ENCODE measurements around the gene UBE2B. TPM values are rescaled to one million over a fixed set of nuclear protein-coding genes. Genes with fewer than 3 reads are reported as not detected.
"Not testable (repeated sequence)": the region's sequence is repeated elsewhere in the genome, so short reads cannot be mapped to it uniquely, and the experiment has no call there.

UBE2B gene
- total RNA-seq, 2 experiments from 2014 or later: 83.0 to 87.6 TPM

- CTCF ChIA-PET; H3K4me3 Mint-ChIP-seq; H3K27me3 Mint-ChIP-seq (ENCODE audit: low read depth); H3K9me3 Mint-ChIP-seq (ENCODE audit: insufficient read depth); ATAC-seq; DNase-seq; H3K36me3 Mint-ChIP-seq (ENCODE audit: low read depth); H3K4me1 Mint-ChIP-seq (ENCODE audit: low read depth); H3K27ac Mint-ChIP-seq; POLR2A ChIA-PET: not testable (repeated sequence)
Measured at GRCh38 chr5:134421038-134421437, 49.7 kb downstream of the UBE2B start.

GRCh38 chr5:134422791-134423365, 51.5 kb downstream of the UBE2B start:
- ATAC-seq: no peak
- POLR2A ChIA-PET: no interaction called here
- Mint-ChIP-seq H3K9me3 (ENCODE audit: insufficient read depth) (no peaks in the 10 kb centered on the region), H3K27ac (no peak overlapping the region), H3K4me3 (no peak overlapping the region), H3K36me3 (ENCODE audit: low read depth) (no peaks in the 10 kb centered on the region), H3K27me3 (ENCODE audit: low read depth) (peaks cover 4% of the 10 kb centered on the region), H3K4me1 (ENCODE audit: low read depth) (no peaks in the 10 kb centered on the region)
- DNase-seq: no peak
- CTCF ChIA-PET: no interaction called here

- H3K4me3 Mint-ChIP-seq: no peak overlapping the region
Measured at GRCh38 chr5:134423376-134423775, 52.0 kb downstream of the UBE2B start.

GRCh38 chr5:134426361-134426760, 55.0 kb downstream of the UBE2B start:
- Mint-ChIP-seq H3K27me3 (ENCODE audit: low read depth) (peaks cover 11% of the 10 kb centered on the region), H3K4me3 (no peak overlapping the region), H3K9me3 (ENCODE audit: insufficient read depth) (no peaks in the 10 kb centered on the region), H3K27ac (no peak overlapping the region), H3K4me1 (ENCODE audit: low read depth) (no peaks in the 10 kb centered on the region), H3K36me3 (ENCODE audit: low read depth) (no peaks in the 10 kb centered on the region)
- DNase-seq (no peak), ATAC-seq (no peak)
- POLR2A ChIA-PET: interaction anchor here (0.6 kb wide), 1 partner anchor 9 kb away, joined by 3 read pairs; no protein-coding TSS in a partner anchor
- CTCF ChIA-PET: interaction anchor here (0.8 to 3.3 kb wide), 4 partner anchors 15 to 248 kb away, joined by 3 to 11 read pairs (median 4); partner anchors contain the start of gene CDKN2AIPNL

More at GRCh38 chr5:134423376-134423775, 52.0 kb downstream of the UBE2B start:
- H3K9me3 Mint-ChIP-seq (ENCODE audit: insufficient read depth): no peaks in the 10 kb centered on the region
- H3K27ac Mint-ChIP-seq: no peak overlapping the region
- DNase-seq: no peak
- ChIA-PET POLR2A (no interaction called here), CTCF (no interaction called here)
- no peaks in the 10 kb centered on the region for H3K4me1 Mint-ChIP-seq (ENCODE audit: low read depth)
- ATAC-seq: no peak
- H3K36me3 Mint-ChIP-seq (ENCODE audit: low read depth): no peaks in the 10 kb centered on the region
- H3K27me3 Mint-ChIP-seq (ENCODE audit: low read depth): peaks cover 4% of the 10 kb centered on the region

GRCh38 chr5:134427540-134428041, 56.2 kb downstream of the UBE2B start:
- CTCF ChIA-PET: interaction anchor here (0.8 to 3.5 kb wide), 8 partner anchors 9 to 244 kb away, joined by 3 to 15 read pairs (median 4); partner anchors contain the start of gene CDKN2AIPNL

GRCh38 chr5:134430001-134430569, 58.7 kb downstream of the UBE2B start:
- no peaks in the 10 kb centered on the region for H3K36me3 Mint-ChIP-seq (ENCODE audit: low read depth)
- no peak for DNase-seq
- H3K4me3 Mint-ChIP-seq: no peak overlapping the region
- H3K9me3 Mint-ChIP-seq (ENCODE audit: insufficient read depth): no peaks in the 10 kb centered on the region
- ChIA-PET CTCF (interaction anchor here (3.5 kb wide), 1 partner anchor 18 kb away, joined by 15 read pairs; the partner anchor contains the start of gene CDKN2AIPNL), POLR2A (no interaction called here)
- H3K27me3 Mint-ChIP-seq (ENCODE audit: low read depth): peaks cover 7% of the 10 kb centered on the region
- no peak for ATAC-seq
- H3K4me1 Mint-ChIP-seq (ENCODE audit: low read depth): peaks cover 6% of the 10 kb centered on the region
- no peak overlapping the region for H3K27ac Mint-ChIP-seq

More at GRCh38 chr5:134427540-134428041, 56.2 kb downstream of the UBE2B start:
- H3K27me3 Mint-ChIP-seq (ENCODE audit: low read depth): peaks cover 11% of the 10 kb centered on the region
- DNase-seq: no peak
- H3K4me1 Mint-ChIP-seq (ENCODE audit: low read depth): peaks cover 1% of the 10 kb centered on the region
- H3K9me3 Mint-ChIP-seq (ENCODE audit: insufficient read depth): no peaks in the 10 kb centered on the region
- no peaks in the 10 kb centered on the region for H3K36me3 Mint-ChIP-seq (ENCODE audit: low read depth)
- no peak overlapping the region for H3K27ac Mint-ChIP-seq
- POLR2A ChIA-PET: no interaction called here
- no peak overlapping the region for H3K4me3 Mint-ChIP-seq
- ATAC-seq: no peak

GRCh38 chr5:134432174-134432573, 60.8 kb downstream of the UBE2B start:
- ATAC-seq (no peak), DNase-seq (no peak)
- ChIA-PET CTCF (interaction anchor here (0.8 kb wide), 1 partner anchor 155 kb away, joined by 3 read pairs; no protein-coding TSS in a partner anchor), POLR2A (no interaction called here)
- no peak overlapping the region for H3K4me3 Mint-ChIP-seq
- no peak overlapping the region for H3K27ac Mint-ChIP-seq
- peaks cover 16% of the 10 kb centered on the region for H3K4me1 Mint-ChIP-seq (ENCODE audit: low read depth)
- H3K9me3 Mint-ChIP-seq (ENCODE audit: insufficient read depth): no peaks in the 10 kb centered on the region
- H3K27me3 Mint-ChIP-seq (ENCODE audit: low read depth): peaks cover 7% of the 10 kb centered on the region
- H3K36me3 Mint-ChIP-seq (ENCODE audit: low read depth): no peaks in the 10 kb centered on the region

GRCh38 chr5:134432677-134433359, 61.4 kb downstream of the UBE2B start:
- Mint-ChIP-seq H3K4me3 (no peak overlapping the region), H3K27ac (no peak overlapping the region), H3K36me3 (ENCODE audit: low read depth) (no peaks in the 10 kb centered on the region), H3K9me3 (ENCODE audit: insufficient read depth) (no peaks in the 10 kb centered on the region), H3K27me3 (ENCODE audit: low read depth) (peaks cover 7% of the 10 kb centered on the region), H3K4me1 (ENCODE audit: low read depth) (peaks cover 21% of the 10 kb centered on the region)
- ChIA-PET CTCF (interaction anchor here (0.8 kb wide), 1 partner anchor 154 kb away, joined by 3 read pairs; no protein-coding TSS in a partner anchor), POLR2A (no interaction called here)
- no peak for ATAC-seq
- no peak for DNase-seq

GRCh38 chr5:134435560-134435959, 64.2 kb downstream of the UBE2B start:
- H3K4me1 Mint-ChIP-seq (ENCODE audit: low read depth): peaks cover 21% of the 10 kb centered on the region
- POLR2A ChIA-PET: interaction anchor here (0.6 to 0.8 kb wide), 2 partner anchors 34 to 89 kb away, joined by 4 read pairs; no protein-coding TSS in a partner anchor
- CTCF ChIA-PET: interaction anchor here (1.8 to 2.2 kb wide), 2 partner anchors 24 to 152 kb away, joined by 8 to 13 read pairs; partner anchors contain the start of gene CDKN2AIPNL
- no peaks in the 10 kb centered on the region for H3K9me3 Mint-ChIP-seq (ENCODE audit: insufficient read depth)
- DNase-seq: no peak
- no peak for ATAC-seq
- no peaks in the 10 kb centered on the region for H3K36me3 Mint-ChIP-seq (ENCODE audit: low read depth)
- no peaks in the 10 kb centered on the region for H3K27me3 Mint-ChIP-seq (ENCODE audit: low read depth)
- H3K27ac Mint-ChIP-seq: no peak overlapping the region
- H3K4me3 Mint-ChIP-seq: no peak overlapping the region

GRCh38 chr5:134436523-134437339, 65.4 kb downstream of the UBE2B start:
- no peak overlapping the region for H3K4me3 Mint-ChIP-seq
- peak overlapping the region; percentile 83 for H3K27ac Mint-ChIP-seq
- DNase-seq (peak; percentile 80), ATAC-seq (peak; percentile 91)
- POLR2A ChIA-PET: interaction anchor here (0.8 to 1.6 kb wide), 8 partner anchors 23 to 260 kb away, joined by 3 to 8 read pairs (median 3); partner anchors contain the start of genes CDKN2AIPNL, SKP1 and UBE2B
- H3K27me3 Mint-ChIP-seq (ENCODE audit: low read depth): no peaks in the 10 kb centered on the region
- H3K4me1 Mint-ChIP-seq (ENCODE audit: low read depth): peaks cover 21% of the 10 kb centered on the region
- CTCF ChIA-PET: interaction anchor here (0.7 to 2.2 kb wide), 10 partner anchors 9 to 319 kb away, joined by 3 to 13 read pairs (median 4); partner anchors contain the start of gene CDKN2AIPNL
- H3K9me3 Mint-ChIP-seq (ENCODE audit: insufficient read depth): no peaks in the 10 kb centered on the region
- H3K36me3 Mint-ChIP-seq (ENCODE audit: low read depth): no peaks in the 10 kb centered on the region

- Mint-ChIP-seq H3K27ac (peak overlapping the region; percentile 83), H3K4me3 (no peak overlapping the region), H3K36me3 (ENCODE audit: low read depth) (no peaks in the 10 kb centered on the region), H3K27me3 (ENCODE audit: low read depth) (no peaks in the 10 kb centered on the region), H3K4me1 (ENCODE audit: low read depth) (peaks cover 21% of the 10 kb centered on the region), H3K9me3 (ENCODE audit: insufficient read depth) (no peaks in the 10 kb centered on the region)
- ATAC-seq (no peak), DNase-seq (no peak)
- POLR2A ChIA-PET: interaction anchor here (0.8 to 1.6 kb wide), 7 partner anchors 24 to 260 kb away, joined by 3 to 8 read pairs (median 3); partner anchors contain the start of genes CDKN2AIPNL, SKP1 and UBE2B
- CTCF ChIA-PET: interaction anchor here (0.7 to 2.2 kb wide), 7 partner anchors 10 to 319 kb away, joined by 3 to 13 read pairs (median 4); partner anchors contain the start of gene CDKN2AIPNL
Measured at GRCh38 chr5:134437340-134437846, 66.0 kb downstream of the UBE2B start.

All from activated CD8-positive, alpha-beta T cell treated with anti-CD3 and anti-CD28 coated beads, Interleukin-2, amount 10 ng/mL, durations not matched to agents 7 days and 5 days (primary cell).